NCI-H146 treated with DMSO at 0.1 percent for 48 hours (cell line): Measurements from ENCODE around the gene ROCK2.

ENCODE experiments used
- DNase-seq: peaks from one replicate; lab custom pipeline; 2025; ENCODE audit not compliant: unreplicated experiment; lab: John Stamatoyannopoulos, UW

The ROCK2 gene

GRCh38 chr2:11367170-11367730 is 22.8 kb upstream of the ROCK2 start:
- no peak for DNase-seq

GRCh38 chr2:11366326-11366741 is 21.9 kb upstream of the ROCK2 start:
- DNase-seq, result no peak

- no peak for DNase-seq
Measured at GRCh38 chr2:11365096-11365879, 20.9 kb upstream of the ROCK2 start.

GRCh38 chr2:11364565-11364887 is 20.1 kb upstream of the ROCK2 start:
- no peak for DNase-seq

GRCh38 chr2:11363868-11364564 is 19.6 kb upstream of the ROCK2 start:
- no peak for DNase-seq

GRCh38 chr2:11359865-11360264 is 15.4 kb upstream of the ROCK2 start:
- DNase-seq, result no peak

GRCh38 chr2:11357428-11357972 is 13.1 kb upstream of the ROCK2 start:
- no peak for DNase-seq

- DNase-seq, result no peak
Measured at GRCh38 chr2:11356764-11357163, 12.3 kb upstream of the ROCK2 start.

- no peak for DNase-seq
Measured at GRCh38 chr2:11355194-11356053, 11.0 kb upstream of the ROCK2 start.

- peak; percentile 19 for DNase-seq
Measured at GRCh38 chr2:11354363-11355154, 10.1 kb upstream of the ROCK2 start.

- DNase-seq, result no peak
Measured at GRCh38 chr2:11352781-11353537, 8.5 kb upstream of the ROCK2 start.

GRCh38 chr2:11348209-11348749 is 3.8 kb upstream of the ROCK2 start:
- DNase-seq, result no peak

- no peak for DNase-seq
Measured at GRCh38 chr2:11347403-11347959, 3.0 kb upstream of the ROCK2 start.

- no peak for DNase-seq
Measured at GRCh38 chr2:11346023-11346482, 1.6 kb upstream of the ROCK2 start.

- no peak for DNase-seq
Measured at GRCh38 chr2:11344956-11345677, 681 bp upstream of the ROCK2 start.

- DNase-seq, result peak; percentile 44
Measured at GRCh38 chr2:11343650-11344341, 640 bp downstream of the ROCK2 start.

- DNase-seq, result no peak
Measured at GRCh38 chr2:11343368-11343649, 1.1 kb downstream of the ROCK2 start.
